CD14-positive monocyte (primary cell): Measurements from ENCODE around the gene CTSD. TPM values are rescaled to one million over a fixed set of nuclear protein-coding genes. Genes with fewer than 3 reads are reported as not detected.
"Not testable (repeated sequence)": the region's sequence is repeated elsewhere in the genome, so short reads cannot be mapped to it uniquely, and the experiment has no call there.

ENCODE experiments used
- DNase-seq, 3 donors: peaks; one replicate each; pipeline ENCODE4 v3.0.0-alpha.2; 2011 to 2022
- H2AFZ ChIP-seq: 2 replicates; pipeline ENCODE4 v1.6.0; 2012; ENCODE audit warnings: mild to moderate bottlenecking, low read depth, low read length, inconsistent platforms; ENCODE audit not compliant: insufficient read depth, poor library complexity, severe bottlenecking
- H3K27ac ChIP-seq, 2 donors: 1 replicate in 1 of 2; 2 replicates in 1 of 2; pipeline ENCODE4 v1.5.1; 2012 to 2013; ENCODE audit warnings: low read length in 2 of 2, control low read depth in 1 of 2, inconsistent platforms in 1 of 2, low read depth in 1 of 2, mild to moderate bottlenecking in 1 of 2
- H3K27me3 ChIP-seq, 2 donors: one replicate each; pipeline versions ENCODE4 v1.6.0 to v1.6.1; 2011 to 2013; ENCODE audit warnings: low read length in 2 of 2; ENCODE audit not compliant: control insufficient read depth in 2 of 2, insufficient read depth in 2 of 2
- H3K36me3 ChIP-seq, 2 donors: replicated peaks in 1 of 2; 1 replicate in 1 of 2; 2 replicates in 1 of 2; pipeline versions ENCODE4 v1.5.1 to v1.6.1; 2012 to 2013; ENCODE audit warnings: low read length in 2 of 2, control low read depth in 1 of 2, inconsistent platforms in 1 of 2, mild to moderate bottlenecking in 1 of 2; ENCODE audit not compliant: insufficient read depth in 2 of 2, control insufficient read depth in 1 of 2
- H3K4me1 ChIP-seq, 2 donors: 1 replicate in 1 of 2; 2 replicates in 1 of 2; pipeline versions ENCODE4 v1.5.1 to v1.6.1; 2012 to 2013; ENCODE audit warnings: low read length in 2 of 2, control low read depth in 1 of 2, inconsistent platforms in 1 of 2, mild to moderate bottlenecking in 1 of 2, moderate library complexity in 1 of 2; ENCODE audit not compliant: insufficient read depth in 2 of 2, control insufficient read depth in 1 of 2
- H3K4me2 ChIP-seq: replicated peaks from 2 replicates; pipeline ENCODE3; 2012; ENCODE audit warnings: low read length, moderate library complexity, mild to moderate bottlenecking; ENCODE audit not compliant: poor library complexity, severe bottlenecking; ENCODE audit errors: extremely low read depth
- H3K4me3 ChIP-seq, 3 experiments: fragments of 200-600 bp in 1 of 3; sonication (generic) in 1 of 3; replicated peaks in 1 of 3; 1 replicate in 2 of 3; 2 replicates in 1 of 3; pipeline ENCODE4 v1.5.1; 2011 to 2013; ENCODE audit warnings: low read length in 3 of 3, mild to moderate bottlenecking in 3 of 3, control low read depth in 2 of 3, low read depth in 2 of 3, inconsistent platforms in 1 of 3, moderate library complexity in 1 of 3
- H3K79me2 ChIP-seq: 2 replicates; pipeline ENCODE4 v1.6.0; 2012; ENCODE audit warnings: mild to moderate bottlenecking, control low read depth, inconsistent platforms, low read length, moderate library complexity; ENCODE audit not compliant: insufficient read depth
- H3K9ac ChIP-seq: 2 replicates; pipeline ENCODE4 v1.6.0; 2017; ENCODE audit warnings: low read length, mild to moderate bottlenecking; ENCODE audit not compliant: insufficient read depth, poor library complexity, severe bottlenecking
- H3K9me3 ChIP-seq, 2 donors: replicated peaks in 1 of 2; 1 replicate in 1 of 2; 2 replicates in 1 of 2; pipeline versions ENCODE4 v1.5.1 to v1.6.1; 2012 to 2013; ENCODE audit warnings: low read length in 2 of 2, control low read depth in 1 of 2; ENCODE audit not compliant: control insufficient read depth in 1 of 2, insufficient read depth in 1 of 2
- H4K20me1 ChIP-seq: 2 replicates; pipeline ENCODE4 v1.6.0; 2012; ENCODE audit warnings: mild to moderate bottlenecking, low read length, control low read depth, moderate library complexity; ENCODE audit not compliant: insufficient read depth
- H3K27ac Mint-ChIP-seq, 7 donors: one replicate each; pipeline ENCODE4 v1.8.0; 2020; ENCODE audit warnings: mild to moderate bottlenecking in 7 of 7, mixed read lengths in 7 of 7, moderate library complexity in 6 of 7, inconsistent platforms in 2 of 7
- H3K27me3 Mint-ChIP-seq, 3 donors: one replicate each; pipeline ENCODE4 v1.8.0; 2021 to 2022; ENCODE audit warnings: low read depth in 3 of 3, mild to moderate bottlenecking in 3 of 3, mixed read lengths in 3 of 3, moderate library complexity in 3 of 3, inconsistent platforms in 1 of 3
- H3K36me3 Mint-ChIP-seq, 2 donors: one replicate each; pipeline ENCODE4 v1.8.0; 2020; ENCODE audit warnings: mixed read lengths in 2 of 2, inconsistent platforms in 1 of 2, mild to moderate bottlenecking in 1 of 2
- H3K4me1 Mint-ChIP-seq: one replicate; pipeline ENCODE4 v1.8.0; 2020; ENCODE audit warnings: mild to moderate bottlenecking, mixed read lengths
- H3K4me3 Mint-ChIP-seq, 2 donors: one replicate each; pipeline ENCODE4 v1.8.0; 2020; ENCODE audit warnings: mild to moderate bottlenecking in 2 of 2, mixed read lengths in 2 of 2, moderate library complexity in 1 of 2
- H3K9me3 Mint-ChIP-seq, 7 donors: one replicate each; pipeline ENCODE4 v1.8.0; 2020 to 2022; ENCODE audit warnings: mixed read lengths in 7 of 7, mild to moderate bottlenecking in 6 of 7, moderate library complexity in 6 of 7, inconsistent platforms in 2 of 7
- WGBS: methylation state at CpG from one replicate; pipeline ENCODE4 v1.1.5; 2013; ENCODE audit warnings: missing lambda C conversion rate; ENCODE audit not compliant: insufficient coverage; 5-methylcytosine and 5-hydroxymethylcytosine counted together
- intact Hi-C, 2 donors: fragments of 100-400 bp; cut with micrococcal nuclease; formaldehyde crosslinking; loops; one replicate each; pipeline versions ENCODE4 v1.15.0 to v1.15.1; 2023
- polyA plus RNA-seq, 3 donors: library from polyadenylated mRNA; depleted of rRNA in 1 of 3; unstranded in 2 of 3; stranded (reverse) in 1 of 3; fragments of 300-500 nt in 2 of 3; fragments of >200 nt in 1 of 3; fragmentation: Illumina TruSeq in 2 of 3; gene quantifications; 1 replicate in 2 of 3; 2 replicates in 1 of 3; pipeline ENCODE4 v1.2.3, GENCODE V29; 2012 to 2021
- TF ChIP-seq, protein P1 (sequence below): fragments of 200-600 bp; IDR thresholded peaks from one replicate; pipeline ENCODE4 v1.8.0; 2022; ENCODE audit warnings: antibody characterized with exemption, mild to moderate bottlenecking

CTSD gene
- polyA plus RNA-seq, 3 donors = 835 to 1,372 (median 855) TPM

- WGBS = 98% methylated on average over 11 of the region's 15 CpGs
- H3K4me1 ChIP-seq = peaks cover 2 to 4% of the 10 kb centered on the region in 2 donors
- intact Hi-C loops = no loop called here
- H2AFZ ChIP-seq = no peak overlapping the region
- no peak overlapping the region for H3K4me3 ChIP-seq
- no peaks in the 10 kb centered on the region for H4K20me1 ChIP-seq
- H3K4me2 ChIP-seq = no peak overlapping the region
- Mint-ChIP-seq H3K9me3 (peaks cover 0 to 26% (median 21%) of the 10 kb centered on the region in 7 donors), H3K4me1 (peaks cover 4% of the 10 kb centered on the region), H3K27ac (no peak overlapping the region), H3K4me3 (peak overlapping the region in 1 of 2 donors; percentile 35), H3K36me3 (peaks cover 5 to 20% of the 10 kb centered on the region in 2 donors), H3K27me3 (peaks cover 74 to 84% (median 81%) of the 10 kb centered on the region in 3 donors)
- peaks cover 6 to 15% of the 10 kb centered on the region in 2 donors for H3K9me3 ChIP-seq
- peaks cover 40 to 83% of the 10 kb centered on the region in 2 donors for H3K27me3 ChIP-seq
- TF ChIP-seq, protein P1, sequence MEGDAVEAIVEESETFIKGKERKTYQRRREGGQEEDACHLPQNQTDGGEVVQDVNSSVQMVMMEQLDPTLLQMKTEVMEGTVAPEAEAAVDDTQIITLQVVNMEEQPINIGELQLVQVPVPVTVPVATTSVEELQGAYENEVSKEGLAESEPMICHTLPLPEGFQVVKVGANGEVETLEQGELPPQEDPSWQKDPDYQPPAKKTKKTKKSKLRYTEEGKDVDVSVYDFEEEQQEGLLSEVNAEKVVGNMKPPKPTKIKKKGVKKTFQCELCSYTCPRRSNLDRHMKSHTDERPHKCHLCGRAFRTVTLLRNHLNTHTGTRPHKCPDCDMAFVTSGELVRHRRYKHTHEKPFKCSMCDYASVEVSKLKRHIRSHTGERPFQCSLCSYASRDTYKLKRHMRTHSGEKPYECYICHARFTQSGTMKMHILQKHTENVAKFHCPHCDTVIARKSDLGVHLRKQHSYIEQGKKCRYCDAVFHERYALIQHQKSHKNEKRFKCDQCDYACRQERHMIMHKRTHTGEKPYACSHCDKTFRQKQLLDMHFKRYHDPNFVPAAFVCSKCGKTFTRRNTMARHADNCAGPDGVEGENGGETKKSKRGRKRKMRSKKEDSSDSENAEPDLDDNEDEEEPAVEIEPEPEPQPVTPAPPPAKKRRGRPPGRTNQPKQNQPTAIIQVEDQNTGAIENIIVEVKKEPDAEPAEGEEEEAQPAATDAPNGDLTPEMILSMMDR = no peak
- H3K36me3 ChIP-seq = no peaks in the 10 kb centered on the region
- no peak overlapping the region for H3K27ac ChIP-seq
- no peak overlapping the region for H3K9ac ChIP-seq
- H3K79me2 ChIP-seq = no peaks in the 10 kb centered on the region
- DNase-seq = no peak
Measured at GRCh38 chr11:1805525-1805924, 41.8 kb upstream of the CTSD start.

- peaks cover 0 to 14% of the 10 kb centered on the region in 2 donors for H3K36me3 Mint-ChIP-seq
- H3K4me2 ChIP-seq, H3K9me3 ChIP-seq, H2AFZ ChIP-seq, H3K36me3 ChIP-seq, H3K9ac ChIP-seq, DNase-seq, H3K4me1 ChIP-seq, H3K79me2 ChIP-seq, H3K4me1 Mint-ChIP-seq, intact Hi-C loops, H3K27ac ChIP-seq, H3K4me3 ChIP-seq, H4K20me1 ChIP-seq: not testable (repeated sequence)
- peaks cover 34 to 68% of the 10 kb centered on the region in 2 donors for H3K27me3 ChIP-seq
- H3K4me3 Mint-ChIP-seq = peak overlapping the region in 1 of 2 donors; percentile 70
- peak overlapping the region in 1 of 7 donors; percentile 69 for H3K27ac Mint-ChIP-seq
- H3K9me3 Mint-ChIP-seq = peaks cover 0 to 16% (median 11%) of the 10 kb centered on the region in 7 donors
- peaks cover 69 to 75% (median 74%) of the 10 kb centered on the region in 3 donors for H3K27me3 Mint-ChIP-seq
- 96% methylated on average over 11 of the region's 42 CpGs for WGBS
Measured at GRCh38 chr11:1803835-1804519, 40.2 kb upstream of the CTSD start.
